HG03097 (cell line): ENCODE results near the gene RNF121.

ENCODE experiments used
- ATAC-seq: cut with Tn5 transposase; IDR thresholded peaks from one replicate; pipeline ENCODE4 v1.9.1; 2021; ENCODE audit not compliant: unreplicated experiment, low FRiP score

RNF121 gene

DNA sequence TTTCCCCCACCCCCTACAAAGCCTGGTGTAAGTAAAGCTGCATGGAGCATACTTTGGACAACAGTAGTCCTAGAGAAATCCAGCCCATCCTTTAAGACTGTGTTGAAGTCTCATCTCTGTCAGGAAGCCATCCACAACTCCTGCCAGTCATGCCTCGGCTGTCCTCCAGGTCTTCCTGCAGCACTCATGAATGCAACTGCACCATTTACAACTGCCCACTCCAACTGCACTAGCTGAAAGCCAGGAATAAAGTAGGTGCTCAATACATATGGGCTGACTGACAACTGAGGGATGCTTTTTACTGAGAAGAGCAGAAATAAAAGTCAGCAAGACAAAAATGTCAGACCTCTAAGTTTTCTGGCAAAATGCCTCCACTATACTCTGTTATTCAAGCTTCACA, 97.2 kb downstream of the RNF121 start:
- no peak for ATAC-seq

DNA sequence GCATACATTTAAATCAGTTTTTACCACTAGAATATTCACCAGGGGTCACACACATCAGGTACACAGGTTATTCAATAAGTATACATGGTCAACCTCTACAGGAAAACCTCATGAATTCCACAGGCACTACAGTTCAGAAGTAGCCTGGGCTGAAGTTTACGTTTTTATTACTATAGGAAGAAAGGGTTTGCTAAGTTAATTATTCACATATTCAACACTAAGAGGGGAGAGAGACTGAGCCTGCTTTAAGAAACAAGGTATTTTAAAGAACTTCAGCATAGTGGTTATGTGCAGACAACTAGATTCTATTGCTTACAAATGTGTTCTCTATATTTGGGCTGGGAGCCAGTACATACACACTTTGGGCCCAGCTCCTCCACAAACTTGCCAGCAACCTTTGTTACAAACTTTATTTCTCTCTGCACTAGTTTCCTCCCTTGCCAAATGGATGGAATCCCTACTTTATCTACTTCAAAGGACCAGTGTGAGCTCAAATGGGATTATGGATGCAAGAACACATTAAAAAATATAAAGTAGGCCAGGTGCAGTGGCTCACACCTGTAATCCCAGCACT, 101.7 kb downstream of the RNF121 start:
- ATAC-seq: no peak

DNA sequence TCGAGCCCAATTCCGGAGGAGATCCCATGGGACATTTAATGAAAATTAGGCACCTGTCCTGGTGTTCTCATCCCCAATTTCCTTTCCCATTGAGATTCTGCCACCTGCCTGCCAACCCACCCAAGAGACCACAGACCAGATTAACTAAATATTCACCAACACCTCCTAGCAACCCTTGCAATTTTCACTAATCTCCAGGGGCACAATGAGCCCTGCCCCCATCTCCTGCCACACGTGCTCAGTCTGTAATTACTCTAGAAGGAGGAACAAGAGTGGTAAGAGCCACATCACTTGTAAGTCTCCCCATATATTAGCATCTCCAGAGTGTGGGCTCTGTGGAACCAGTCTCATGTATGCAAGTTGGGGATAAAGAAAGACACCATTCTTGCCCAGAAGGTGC, 107.8 kb downstream of the RNF121 start:
- no peak for ATAC-seq

DNA sequence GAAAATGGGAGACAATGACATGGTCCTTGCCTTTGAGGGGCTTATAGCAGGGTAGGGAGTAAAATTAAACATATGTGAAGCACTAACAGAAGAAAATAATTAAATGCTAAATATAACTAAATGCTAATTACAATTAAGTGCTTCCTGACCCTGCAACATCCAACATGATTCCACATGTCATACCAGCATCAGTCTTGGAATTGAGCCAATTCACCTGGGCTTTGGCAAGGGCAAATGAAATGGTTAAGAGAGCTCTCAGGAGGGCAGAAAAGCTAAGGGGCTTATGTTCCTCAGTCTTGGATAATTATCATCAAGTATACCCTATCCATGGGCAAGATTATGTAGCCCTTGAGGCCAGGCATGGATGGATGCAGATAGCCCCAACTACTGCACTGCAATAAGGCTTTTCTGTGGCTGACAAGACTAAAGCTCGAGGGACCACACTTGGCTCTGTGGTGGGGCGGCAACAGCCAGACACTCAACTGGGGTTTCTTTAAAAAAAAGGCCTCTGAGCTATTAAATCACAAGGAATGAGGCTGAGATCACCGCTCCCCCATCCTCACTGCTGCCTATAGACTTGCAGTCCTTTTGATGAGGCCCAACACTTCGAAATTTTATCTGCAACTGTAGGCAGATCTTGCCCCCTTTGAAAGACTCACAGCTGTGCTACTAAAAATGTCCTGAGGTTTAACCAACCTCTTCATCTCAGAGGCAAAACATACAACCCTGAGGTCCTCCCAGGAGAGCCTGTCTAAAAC, 108.9 kb downstream of the RNF121 start:
- no peak for ATAC-seq

DNA sequence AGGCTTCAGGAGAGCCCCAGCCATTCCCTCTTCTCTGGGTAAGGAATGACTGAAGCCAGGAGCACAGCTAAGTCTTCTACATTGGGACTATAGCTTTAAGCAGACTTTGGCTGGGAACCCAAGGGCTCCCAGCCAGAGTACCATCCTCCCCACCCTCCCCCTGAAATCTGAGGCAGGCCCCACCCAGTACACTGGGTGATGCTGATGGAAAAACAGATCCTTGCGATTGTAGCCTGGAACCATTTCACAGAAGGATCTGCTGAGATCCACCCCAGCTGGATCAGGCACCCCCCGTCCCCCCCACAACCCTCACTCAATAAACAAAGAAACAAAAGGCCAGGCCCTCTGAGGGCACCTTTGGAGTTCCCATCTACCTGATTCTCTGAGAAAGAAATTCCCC, 109.6 kb downstream of the RNF121 start:
- no peak for ATAC-seq

DNA sequence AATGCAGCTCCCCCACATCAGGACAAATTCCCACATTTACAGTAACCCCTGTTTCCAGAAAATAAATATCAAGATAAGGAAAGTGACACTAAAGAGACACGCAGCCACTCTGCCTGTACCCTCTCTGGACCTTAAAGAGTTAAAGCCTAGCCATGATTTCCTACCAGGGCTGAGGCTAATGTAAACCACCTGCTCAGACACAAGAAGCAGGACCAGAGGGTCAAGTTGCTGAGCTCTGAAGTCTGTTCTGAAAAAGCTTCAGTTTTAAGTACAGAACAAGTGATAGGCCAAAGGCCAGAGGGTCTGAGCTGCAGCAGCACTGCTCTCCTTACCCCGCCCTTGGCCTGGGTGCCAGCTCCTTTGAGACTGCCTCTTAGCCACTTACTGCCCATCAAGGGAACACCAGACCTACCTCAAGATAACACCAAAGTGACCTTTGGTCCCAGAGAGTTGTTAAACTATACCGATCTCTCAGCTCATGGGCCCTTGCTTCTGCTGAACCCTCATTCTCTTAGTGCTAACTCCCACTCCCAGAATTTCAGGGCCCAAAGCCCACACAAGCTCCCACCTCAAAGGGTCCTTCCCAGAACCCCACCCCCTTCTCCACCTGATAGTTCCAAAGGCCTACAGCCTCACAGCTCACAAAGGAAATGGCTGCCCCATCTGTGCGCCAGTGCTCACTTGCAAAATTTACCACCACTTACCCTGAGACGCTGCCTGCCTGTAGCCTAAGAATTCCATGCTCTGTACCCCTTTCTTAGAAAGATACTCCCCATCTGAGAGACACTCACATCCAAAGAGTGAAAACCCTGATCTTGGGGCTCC, 110.4 kb downstream of the RNF121 start:
- no peak for ATAC-seq

DNA sequence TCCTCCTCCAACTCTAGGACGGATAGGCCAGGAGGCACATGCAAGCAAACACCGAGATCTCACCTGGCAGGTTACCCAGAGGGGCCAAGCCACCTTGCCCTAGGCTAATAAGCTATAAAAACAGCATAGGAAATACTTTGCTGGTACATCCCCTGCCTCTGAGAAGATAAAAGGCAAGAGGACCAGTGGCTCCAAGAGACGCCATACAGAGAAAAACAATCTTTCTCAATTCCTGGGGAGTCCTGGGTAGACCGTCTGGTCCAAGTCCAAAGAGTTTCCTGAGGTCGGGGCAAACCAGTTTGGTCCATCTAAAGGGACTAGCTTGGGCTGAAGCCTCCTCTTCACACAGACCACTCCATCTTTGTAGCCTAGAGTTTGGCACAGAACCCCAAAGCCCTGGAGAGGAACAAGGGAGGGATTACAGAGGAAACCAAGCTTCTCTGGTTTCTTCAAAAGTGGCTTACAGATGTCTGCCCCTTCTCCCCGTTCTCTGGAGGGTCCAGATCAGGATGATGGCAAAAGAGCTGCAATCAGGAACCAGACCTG, 111.1 kb downstream of the RNF121 start:
- ATAC-seq: no peak

DNA sequence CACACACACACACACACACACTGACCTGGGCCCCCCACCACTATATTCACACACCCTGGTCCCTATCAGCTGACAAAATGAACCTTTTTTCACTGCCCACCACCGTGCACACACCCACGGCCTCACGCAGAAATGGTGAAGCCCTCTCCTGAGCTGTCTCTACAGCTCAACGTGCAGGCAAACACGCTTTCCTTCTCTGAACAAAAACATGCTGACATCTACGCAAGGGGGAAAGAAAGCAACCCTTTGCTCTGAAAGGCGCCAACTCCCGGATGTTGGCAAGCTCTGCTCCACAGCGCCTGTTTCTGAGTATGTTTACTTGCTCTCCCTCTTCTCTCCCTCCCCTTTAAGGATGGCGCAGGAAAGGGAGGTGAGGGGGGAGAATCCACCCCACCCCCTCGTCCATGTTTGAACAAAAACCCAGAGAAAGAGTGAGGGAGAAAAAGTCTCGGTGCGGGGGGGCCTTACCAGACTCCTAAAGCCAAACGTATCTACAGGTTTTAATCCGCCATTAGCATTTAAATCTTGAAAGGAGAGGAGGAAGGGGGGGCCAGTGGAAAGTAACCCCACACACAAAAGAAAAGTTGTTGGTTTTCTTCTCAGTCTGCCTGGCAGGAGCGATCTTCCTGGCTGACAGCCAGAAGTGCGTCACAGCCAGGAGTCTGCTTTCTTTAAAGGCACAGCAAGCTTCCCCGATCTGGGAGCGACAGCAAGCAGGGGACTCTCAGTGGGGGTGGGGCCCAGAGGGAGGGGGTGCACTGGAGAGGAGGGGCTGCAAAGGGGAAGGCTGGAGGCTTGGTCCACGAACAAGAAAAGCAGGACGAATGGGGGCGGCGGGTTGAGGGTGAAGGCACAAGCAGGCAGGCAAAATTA, 111.9 kb downstream of the RNF121 start:
- ATAC-seq: no peak

DNA sequence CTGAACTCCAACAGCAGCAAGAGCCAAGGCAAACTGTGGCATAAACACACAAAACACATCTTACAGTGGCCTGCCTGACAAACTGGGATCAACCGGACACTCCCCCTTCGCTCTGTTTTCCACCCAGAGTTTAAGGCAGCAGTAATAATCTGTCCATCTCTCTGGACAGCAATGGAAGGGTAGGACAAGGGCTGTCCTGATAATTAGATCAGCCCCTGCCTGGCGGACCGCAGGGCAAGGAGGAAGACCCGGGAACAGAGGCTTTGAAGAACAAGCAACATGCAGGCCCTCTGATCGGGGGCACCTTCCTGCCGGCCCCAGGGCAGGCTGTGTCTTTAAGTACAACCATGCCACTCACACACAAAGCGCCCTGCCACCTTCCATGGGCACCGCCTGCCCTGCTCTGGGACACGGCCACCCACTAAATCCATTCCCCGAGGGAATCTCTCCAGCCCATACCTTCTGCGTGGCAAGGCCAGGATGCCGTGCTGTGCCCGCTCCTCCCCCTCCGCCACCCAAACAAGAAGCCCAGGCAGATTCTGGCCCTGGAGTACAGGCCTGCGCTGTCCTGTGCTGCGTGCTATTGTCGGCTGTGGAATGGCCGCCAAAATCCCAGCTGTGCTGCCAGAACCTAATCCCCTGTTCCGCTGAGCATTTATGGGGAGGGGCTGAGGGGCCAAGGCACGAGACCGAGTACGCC, 112.7 kb downstream of the RNF121 start:
- ATAC-seq: no peak

DNA sequence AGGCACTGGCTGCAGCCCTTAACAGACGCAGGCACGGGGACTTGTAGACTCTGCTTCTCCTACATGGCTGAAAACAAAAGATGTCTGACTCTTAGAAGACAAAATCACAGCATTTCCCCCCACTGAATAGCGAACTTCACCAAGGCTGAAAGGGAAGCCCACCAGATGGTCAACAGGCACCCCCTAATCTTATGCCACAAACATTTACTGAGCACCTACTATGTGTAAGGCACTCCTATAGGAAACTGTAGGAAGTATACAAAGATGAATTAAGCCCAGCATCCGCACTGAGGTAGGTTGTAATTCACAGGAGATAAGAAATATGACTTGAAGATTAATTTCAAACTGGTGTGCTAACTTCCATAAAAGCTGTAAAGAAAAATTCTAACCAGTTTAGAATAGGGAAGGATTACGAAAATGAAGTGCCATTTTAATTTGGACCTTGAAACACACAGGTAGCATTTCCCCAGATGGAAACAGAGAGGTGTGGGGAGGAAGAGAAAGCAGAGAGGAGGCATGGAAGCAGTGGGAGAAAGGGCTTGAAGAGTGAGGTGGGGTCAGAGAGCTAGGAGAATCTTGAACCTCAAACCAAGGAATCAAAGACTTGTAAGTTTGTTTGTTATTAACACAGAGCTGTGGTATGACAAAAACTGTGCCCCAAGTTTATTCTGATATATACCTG, 113.4 kb downstream of the RNF121 start:
- ATAC-seq: no peak

DNA sequence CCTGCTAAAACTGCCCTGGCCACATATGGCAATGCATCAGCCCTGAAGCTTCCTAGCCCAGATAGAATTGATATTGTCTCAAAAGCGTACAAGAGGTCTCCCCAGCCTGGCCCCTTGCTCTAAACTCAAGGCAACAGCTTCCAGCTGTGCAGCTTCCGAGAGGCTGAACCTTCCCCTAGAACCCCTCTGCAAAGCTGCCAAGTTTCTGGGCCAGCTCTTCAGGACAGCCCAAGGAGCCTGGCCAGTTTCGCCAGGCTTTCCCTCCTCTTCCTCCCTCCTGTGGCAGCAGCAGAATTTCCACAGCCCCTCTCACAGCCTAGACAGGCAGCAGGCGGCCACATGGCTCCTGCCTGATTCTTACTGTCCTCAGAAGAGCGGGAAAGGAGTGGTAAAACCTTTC, 117.0 kb downstream of the RNF121 start:
- ATAC-seq: no peak
